ENCODE measurements around the gene LAMC1.

LAMC1 gene

DNA sequence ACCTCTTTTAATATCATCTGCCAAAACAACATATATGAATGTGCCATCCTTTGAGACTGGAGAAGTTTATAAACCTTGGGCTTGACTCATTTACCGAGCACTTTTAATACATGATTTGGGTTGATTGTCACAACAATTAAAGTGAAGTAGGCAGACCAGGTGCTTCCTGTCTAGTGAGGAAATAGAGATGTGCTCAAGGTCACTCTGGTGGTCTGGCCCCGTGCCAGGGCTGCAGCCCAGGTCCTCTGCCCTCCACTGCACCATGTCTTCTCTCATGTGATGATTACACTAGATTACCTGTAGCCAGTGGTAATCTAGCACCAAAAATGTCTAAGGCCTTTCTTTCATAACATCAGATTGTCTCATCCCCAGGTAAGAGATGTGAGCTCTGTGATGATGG, 101.0 kb downstream of the LAMC1 start:
- Histone ChIP-seq H3K27me3 (ENCODE audit: control insufficient read depth, insufficient read depth, low read length) (no peaks in the 10 kb centered on the region), H3K4me3 (ENCODE audit: low read length) (no peak overlapping the region), H3K9ac (ENCODE audit: low read depth, low read length) (no peak overlapping the region), H3K4me2 (ENCODE audit: low read length) (no peak overlapping the region), H3K9me3 (replicated peaks; ENCODE audit: low read length) (no peaks in the 10 kb centered on the region), H3K36me3 (ENCODE audit: insufficient read depth, low read length) (peaks cover 94% of the 10 kb centered on the region), H3K4me1 (ENCODE audit: control insufficient read depth, insufficient read depth, low read length) (no peaks in the 10 kb centered on the region)

GRCh38 chr1:183125279-183125999, 102.2 kb downstream of the LAMC1 start:
- Histone ChIP-seq H3K4me3 (ENCODE audit: low read length) (no peak overlapping the region), H3K27me3 (ENCODE audit: control insufficient read depth, insufficient read depth, low read length) (no peaks in the 10 kb centered on the region), H3K4me2 (ENCODE audit: low read length) (no peak overlapping the region), H3K4me1 (ENCODE audit: control insufficient read depth, insufficient read depth, low read length) (no peaks in the 10 kb centered on the region), H3K9me3 (replicated peaks; ENCODE audit: low read length) (no peaks in the 10 kb centered on the region), H3K9ac (ENCODE audit: low read depth, low read length) (no peak overlapping the region), H3K36me3 (ENCODE audit: insufficient read depth, low read length) (peaks cover 95% of the 10 kb centered on the region)

DNA sequence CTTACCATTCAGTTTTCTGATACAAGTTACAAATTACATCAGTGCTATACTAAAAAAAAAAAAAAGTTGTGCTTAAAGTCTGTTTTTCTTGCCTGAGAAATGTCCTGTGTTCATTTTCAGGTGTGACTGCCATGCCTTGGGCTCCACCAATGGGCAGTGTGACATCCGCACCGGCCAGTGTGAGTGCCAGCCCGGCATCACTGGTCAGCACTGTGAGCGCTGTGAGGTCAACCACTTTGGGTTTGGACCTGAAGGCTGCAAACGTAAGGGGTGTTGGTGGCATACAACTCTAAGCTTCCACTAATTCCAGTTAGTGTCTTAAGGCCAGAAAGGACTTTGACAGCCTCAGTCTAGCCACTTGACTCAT, 102.8 kb downstream of the LAMC1 start:
- H3K36me3 ChIP-seq (ENCODE audit: insufficient read depth, low read length): peaks cover 95% of the 10 kb centered on the region
- H3K4me3 ChIP-seq (ENCODE audit: low read length): no peak overlapping the region
- H3K27me3 ChIP-seq (ENCODE audit: control insufficient read depth, insufficient read depth, low read length): no peaks in the 10 kb centered on the region

GRCh38 chr1:183126528-183126927, 103.3 kb downstream of the LAMC1 start:
- peaks cover 97% of the 10 kb centered on the region for H3K36me3 ChIP-seq (ENCODE audit: insufficient read depth, low read length)
- H3K4me1 ChIP-seq (ENCODE audit: control insufficient read depth, insufficient read depth, low read length): no peaks in the 10 kb centered on the region
- H3K27me3 ChIP-seq (ENCODE audit: control insufficient read depth, insufficient read depth, low read length): no peaks in the 10 kb centered on the region
- no peak overlapping the region for H3K9ac ChIP-seq (ENCODE audit: low read depth, low read length)
- no peaks in the 10 kb centered on the region for H3K9me3 ChIP-seq (replicated peaks; ENCODE audit: low read length)
- no peak overlapping the region for H3K4me3 ChIP-seq (ENCODE audit: low read length)
- no peak overlapping the region for H3K4me2 ChIP-seq (ENCODE audit: low read length)

More for the DNA sequence above, 102.8 kb downstream of the LAMC1 start:
- H3K9ac ChIP-seq (ENCODE audit: low read depth, low read length): no peak overlapping the region
- H3K4me2 ChIP-seq (ENCODE audit: low read length): no peak overlapping the region
- no peaks in the 10 kb centered on the region for H3K9me3 ChIP-seq (replicated peaks; ENCODE audit: low read length)
- H3K4me1 ChIP-seq (ENCODE audit: control insufficient read depth, insufficient read depth, low read length): no peaks in the 10 kb centered on the region

DNA sequence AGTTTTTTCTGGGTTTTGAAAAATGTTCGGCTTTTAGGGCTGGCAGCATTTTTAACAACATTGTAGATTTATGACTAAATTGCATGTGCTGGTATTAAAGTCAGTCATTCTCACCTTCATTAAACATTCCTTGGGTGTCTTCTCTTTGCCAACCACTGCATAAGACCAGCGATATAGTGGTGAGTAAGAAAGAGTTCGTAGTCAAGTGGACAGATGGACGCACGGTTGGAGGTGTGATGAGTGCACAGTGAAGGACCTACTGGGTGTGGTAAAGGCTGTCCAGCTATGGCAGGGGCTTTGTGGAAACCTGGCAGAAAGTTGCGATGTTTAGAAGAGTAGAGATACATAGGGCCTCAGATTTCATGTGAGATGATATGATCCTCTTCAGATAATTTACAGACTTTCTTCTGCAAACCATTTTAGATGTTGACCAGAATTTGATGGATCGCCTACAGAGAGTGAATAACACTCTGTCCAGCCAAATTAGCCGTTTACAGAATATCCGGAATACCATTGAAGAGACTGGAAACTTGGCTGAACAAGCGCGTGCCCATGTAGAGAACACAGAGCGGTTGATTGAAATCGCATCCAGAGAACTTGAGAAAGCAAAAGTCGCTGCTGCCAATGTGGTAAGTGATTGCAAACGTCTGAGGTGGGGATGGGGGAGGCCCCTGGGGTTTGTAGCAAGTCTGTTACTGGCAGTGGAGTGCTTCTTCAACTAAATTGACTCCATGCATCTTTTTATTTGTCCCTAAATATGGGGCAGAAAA, 106.9 kb downstream of the LAMC1 start:
- H3K9ac ChIP-seq (ENCODE audit: low read depth, low read length): no peak overlapping the region
- peaks cover 96% of the 10 kb centered on the region for H3K36me3 ChIP-seq (ENCODE audit: insufficient read depth, low read length)
- H3K4me3 ChIP-seq (ENCODE audit: low read length): no peak overlapping the region
- H3K4me2 ChIP-seq (ENCODE audit: low read length): no peak overlapping the region
- no peaks in the 10 kb centered on the region for H3K4me1 ChIP-seq (ENCODE audit: control insufficient read depth, insufficient read depth, low read length)
- H3K9me3 ChIP-seq (replicated peaks; ENCODE audit: low read length): no peaks in the 10 kb centered on the region
- H3K27me3 ChIP-seq (ENCODE audit: control insufficient read depth, insufficient read depth, low read length): no peaks in the 10 kb centered on the region

- Histone ChIP-seq H3K4me1 (ENCODE audit: control insufficient read depth, insufficient read depth, low read length) (no peaks in the 10 kb centered on the region), H3K36me3 (ENCODE audit: insufficient read depth, low read length) (peaks cover 96% of the 10 kb centered on the region)
Measured at GRCh38 chr1:183131166-183131565, 107.9 kb downstream of the LAMC1 start.

GRCh38 chr1:183135336-183135735, 112.1 kb downstream of the LAMC1 start:
- H3K27me3 ChIP-seq (ENCODE audit: control insufficient read depth, insufficient read depth, low read length): no peaks in the 10 kb centered on the region
- H3K4me1 ChIP-seq (ENCODE audit: control insufficient read depth, insufficient read depth, low read length): peaks cover 33% of the 10 kb centered on the region
- no peak overlapping the region for H3K9ac ChIP-seq (ENCODE audit: low read depth, low read length)
- H3K9me3 ChIP-seq (replicated peaks; ENCODE audit: low read length): no peaks in the 10 kb centered on the region
- H3K4me3 ChIP-seq (ENCODE audit: low read length): no peak overlapping the region
- H3K4me2 ChIP-seq (ENCODE audit: low read length): no peak overlapping the region
- peaks cover 84% of the 10 kb centered on the region for H3K36me3 ChIP-seq (ENCODE audit: insufficient read depth, low read length)

More at GRCh38 chr1:183131166-183131565, 107.9 kb downstream of the LAMC1 start:
- H3K4me2 ChIP-seq (ENCODE audit: low read length): no peak overlapping the region
- H3K4me3 ChIP-seq (ENCODE audit: low read length): no peak overlapping the region
- no peak overlapping the region for H3K9ac ChIP-seq (ENCODE audit: low read depth, low read length)
- H3K9me3 ChIP-seq (replicated peaks; ENCODE audit: low read length): no peaks in the 10 kb centered on the region
- H3K27me3 ChIP-seq (ENCODE audit: control insufficient read depth, insufficient read depth, low read length): no peaks in the 10 kb centered on the region

DNA sequence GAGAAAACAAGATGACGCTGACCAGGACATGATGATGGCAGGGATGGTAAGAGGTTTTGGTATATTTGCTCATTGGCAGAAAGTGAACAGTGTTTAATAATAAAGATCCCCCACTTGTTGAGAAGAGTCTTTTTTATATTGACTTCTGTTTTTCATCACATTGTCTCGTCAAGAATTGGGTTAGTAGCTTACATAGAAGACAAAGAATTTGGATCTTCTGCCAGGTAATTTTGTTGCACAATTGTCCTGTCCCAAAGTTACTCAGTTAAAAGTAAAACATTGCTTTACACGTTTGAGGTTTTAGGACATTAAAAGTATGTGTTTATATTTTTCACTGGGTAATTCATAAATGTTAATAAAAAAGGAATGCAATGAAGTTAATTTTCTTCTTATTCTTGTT, 114.6 kb downstream of the LAMC1 start:
- Histone ChIP-seq H3K4me3 (ENCODE audit: low read length) (no peak overlapping the region), H3K36me3 (ENCODE audit: insufficient read depth, low read length) (peaks cover 87% of the 10 kb centered on the region)

GRCh38 chr1:183138301-183138700, 115.1 kb downstream of the LAMC1 start:
- Histone ChIP-seq H3K27me3 (ENCODE audit: control insufficient read depth, insufficient read depth, low read length) (no peaks in the 10 kb centered on the region), H3K9ac (ENCODE audit: low read depth, low read length) (no peak overlapping the region), H3K4me3 (ENCODE audit: low read length) (no peak overlapping the region), H3K36me3 (ENCODE audit: insufficient read depth, low read length) (peaks cover 87% of the 10 kb centered on the region), H3K4me2 (ENCODE audit: low read length) (no peak overlapping the region), H3K4me1 (ENCODE audit: control insufficient read depth, insufficient read depth, low read length) (peaks cover 40% of the 10 kb centered on the region), H3K9me3 (replicated peaks; ENCODE audit: low read length) (no peaks in the 10 kb centered on the region)

More for the DNA sequence above, 114.6 kb downstream of the LAMC1 start:
- Histone ChIP-seq H3K4me1 (ENCODE audit: control insufficient read depth, insufficient read depth, low read length) (peaks cover 34% of the 10 kb centered on the region), H3K4me2 (ENCODE audit: low read length) (no peak overlapping the region), H3K9ac (ENCODE audit: low read depth, low read length) (no peak overlapping the region), H3K9me3 (replicated peaks; ENCODE audit: low read length) (no peaks in the 10 kb centered on the region), H3K27me3 (ENCODE audit: control insufficient read depth, insufficient read depth, low read length) (no peaks in the 10 kb centered on the region)

- Histone ChIP-seq H3K9ac (ENCODE audit: low read depth, low read length) (peak overlapping the region; percentile 2), H3K27me3 (ENCODE audit: control insufficient read depth, insufficient read depth, low read length) (no peaks in the 10 kb centered on the region), H3K4me2 (ENCODE audit: low read length) (peak overlapping the region; percentile 19), H3K4me1 (ENCODE audit: control insufficient read depth, insufficient read depth, low read length) (peaks cover 47% of the 10 kb centered on the region), H3K9me3 (replicated peaks; ENCODE audit: low read length) (no peaks in the 10 kb centered on the region), H3K4me3 (ENCODE audit: low read length) (no peak overlapping the region), H3K36me3 (ENCODE audit: insufficient read depth, low read length) (peaks cover 87% of the 10 kb centered on the region)
Measured at GRCh38 chr1:183139281-183139942, 116.2 kb downstream of the LAMC1 start.

DNA sequence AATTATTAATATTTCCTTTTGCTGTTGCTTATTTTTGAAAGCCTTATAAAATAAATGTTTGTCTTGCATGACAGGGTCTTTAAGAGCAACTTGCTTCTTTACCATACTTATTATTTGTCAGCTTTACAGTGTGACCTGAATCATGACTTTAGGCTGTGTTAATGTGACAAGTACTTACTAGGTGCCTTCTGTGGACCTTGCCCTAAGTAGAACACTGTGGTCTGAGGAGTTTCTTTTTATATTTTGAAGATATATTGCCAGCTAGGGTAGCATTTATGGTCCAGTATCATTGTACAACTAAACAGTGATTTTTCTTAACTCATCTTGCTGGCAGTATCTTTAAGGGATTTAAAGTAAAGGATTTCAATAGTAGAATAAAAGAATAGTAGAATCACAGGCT, 117.4 kb downstream of the LAMC1 start:
- H3K9me3 ChIP-seq (replicated peaks; ENCODE audit: low read length): no peaks in the 10 kb centered on the region
- no peak overlapping the region for H3K9ac ChIP-seq (ENCODE audit: low read depth, low read length)
- peaks cover 82% of the 10 kb centered on the region for H3K36me3 ChIP-seq (ENCODE audit: insufficient read depth, low read length)
- H3K4me3 ChIP-seq (ENCODE audit: low read length): no peak overlapping the region
- H3K27me3 ChIP-seq (ENCODE audit: control insufficient read depth, insufficient read depth, low read length): no peaks in the 10 kb centered on the region
- peaks cover 47% of the 10 kb centered on the region for H3K4me1 ChIP-seq (ENCODE audit: control insufficient read depth, insufficient read depth, low read length)
- H3K4me2 ChIP-seq (ENCODE audit: low read length): no peak overlapping the region

All from skeletal muscle satellite cell (primary cell).